ENCODE measurements around the gene EIF1AD.
A peak's percentile ranks its signal among the peaks of the same experiment; 100 is the strongest.
"Not testable (repeated sequence)": the region's sequence is repeated elsewhere in the genome, so short reads cannot be mapped to it uniquely, and the experiment has no call there.

The EIF1AD gene, protein sequence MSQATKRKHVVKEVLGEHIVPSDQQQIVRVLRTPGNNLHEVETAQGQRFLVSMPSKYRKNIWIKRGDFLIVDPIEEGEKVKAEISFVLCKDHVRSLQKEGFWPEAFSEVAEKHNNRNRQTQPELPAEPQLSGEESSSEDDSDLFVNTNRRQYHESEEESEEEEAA

DNA sequence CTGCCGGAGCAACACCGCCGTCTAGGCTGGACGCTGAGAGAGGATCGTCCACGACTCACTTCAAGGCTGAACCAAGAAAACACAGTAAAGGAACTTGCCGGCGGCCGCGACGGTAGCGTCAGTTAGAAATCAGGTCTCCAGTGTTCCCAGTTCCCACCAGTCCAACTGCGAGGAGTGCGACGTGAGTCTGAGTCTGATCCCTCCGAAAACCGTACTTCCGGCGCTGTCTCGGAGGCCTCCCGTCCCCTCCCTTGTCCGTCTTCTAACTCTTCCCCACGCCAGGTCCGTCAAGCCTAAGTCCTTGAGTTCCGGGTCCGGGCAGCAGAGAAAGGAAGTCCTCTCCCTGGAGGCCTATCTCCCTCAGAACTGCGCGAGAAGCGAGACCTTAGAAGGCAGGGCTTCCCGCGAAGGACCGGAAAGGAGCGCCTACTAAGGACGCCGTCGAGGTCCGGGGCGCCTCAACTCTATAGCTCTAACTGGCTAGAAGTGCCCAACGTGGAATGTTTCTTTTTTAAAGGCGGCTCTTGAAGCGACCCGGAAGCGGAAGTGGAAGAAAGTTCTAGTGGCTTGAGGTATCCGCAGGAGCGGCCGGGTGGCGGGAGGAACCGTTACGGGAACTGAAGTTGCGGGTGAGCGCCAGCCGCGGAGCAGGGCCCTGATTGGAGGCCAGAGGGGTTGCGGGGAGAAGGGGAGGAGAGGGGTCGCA, at the start of gene EIF1AD, which contains the start of gene BANF1:
EIF1AD (minus strand) TSS at position 216 of the 706 bp plus-strand sequence. CDS start 1,768 bp downstream, outside the sequence.
BANF1 (plus strand) TSS at position 562 of the 706 bp plus-strand sequence. CDS start 748 bp downstream, outside the sequence.
- peak; percentile 95 for DNase-seq (ENCODE audit: low spot score)

DNA sequence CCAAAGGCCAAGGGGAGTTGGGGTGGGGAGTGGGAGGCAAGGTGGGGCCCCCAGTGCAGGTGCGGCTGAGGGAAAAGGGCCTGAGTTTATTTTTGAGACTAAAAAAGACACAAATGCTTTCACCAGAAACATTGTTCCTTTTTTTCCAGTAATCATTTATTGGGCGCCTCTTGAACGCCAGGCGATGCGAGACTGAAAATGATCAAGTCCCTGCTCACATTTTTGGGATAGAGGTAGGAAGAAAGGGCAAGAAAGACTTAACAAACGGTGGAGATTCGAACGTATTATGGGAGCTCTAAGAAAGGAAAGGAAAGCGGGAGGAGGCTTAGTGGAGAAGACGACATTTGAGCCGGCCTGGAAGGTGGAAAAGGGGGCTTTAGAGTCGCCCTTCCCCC, 49.4 kb upstream of the EIF1AD start:
- no peak for DNase-seq (ENCODE audit: low spot score)

DNA sequence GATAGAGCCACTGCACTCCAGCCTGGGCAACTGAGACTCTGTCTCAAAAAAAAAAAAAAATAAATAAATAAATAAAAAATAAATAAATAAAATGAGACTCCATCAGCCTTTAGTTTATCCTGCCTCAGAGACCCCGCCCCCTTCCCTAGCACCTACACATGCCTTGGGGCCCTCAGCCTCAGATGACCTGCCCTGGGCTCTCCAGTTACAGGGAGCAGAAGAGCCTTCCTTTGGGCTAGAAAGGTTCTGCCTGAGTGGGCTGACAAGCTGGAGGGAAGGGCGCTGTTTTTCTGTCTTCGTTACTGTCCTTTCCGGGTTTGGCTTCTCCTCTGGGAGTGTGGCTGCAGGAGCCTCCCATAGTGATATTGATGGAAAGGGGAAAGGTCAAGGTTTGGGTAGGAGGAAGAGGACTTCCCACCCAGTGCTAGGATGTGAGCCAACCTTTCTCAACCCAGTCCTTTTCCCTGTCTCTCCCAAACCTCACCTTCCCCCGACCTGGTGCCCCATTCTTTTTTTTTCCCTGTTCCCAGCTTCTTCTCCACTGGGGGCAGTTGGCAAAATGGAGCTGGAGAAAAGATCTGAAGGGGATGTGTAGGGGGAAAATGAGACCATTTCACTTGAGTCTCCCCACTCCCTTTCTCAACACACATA, 48.7 kb upstream of the EIF1AD start:
- no peak for DNase-seq (ENCODE audit: low spot score)

DNA sequence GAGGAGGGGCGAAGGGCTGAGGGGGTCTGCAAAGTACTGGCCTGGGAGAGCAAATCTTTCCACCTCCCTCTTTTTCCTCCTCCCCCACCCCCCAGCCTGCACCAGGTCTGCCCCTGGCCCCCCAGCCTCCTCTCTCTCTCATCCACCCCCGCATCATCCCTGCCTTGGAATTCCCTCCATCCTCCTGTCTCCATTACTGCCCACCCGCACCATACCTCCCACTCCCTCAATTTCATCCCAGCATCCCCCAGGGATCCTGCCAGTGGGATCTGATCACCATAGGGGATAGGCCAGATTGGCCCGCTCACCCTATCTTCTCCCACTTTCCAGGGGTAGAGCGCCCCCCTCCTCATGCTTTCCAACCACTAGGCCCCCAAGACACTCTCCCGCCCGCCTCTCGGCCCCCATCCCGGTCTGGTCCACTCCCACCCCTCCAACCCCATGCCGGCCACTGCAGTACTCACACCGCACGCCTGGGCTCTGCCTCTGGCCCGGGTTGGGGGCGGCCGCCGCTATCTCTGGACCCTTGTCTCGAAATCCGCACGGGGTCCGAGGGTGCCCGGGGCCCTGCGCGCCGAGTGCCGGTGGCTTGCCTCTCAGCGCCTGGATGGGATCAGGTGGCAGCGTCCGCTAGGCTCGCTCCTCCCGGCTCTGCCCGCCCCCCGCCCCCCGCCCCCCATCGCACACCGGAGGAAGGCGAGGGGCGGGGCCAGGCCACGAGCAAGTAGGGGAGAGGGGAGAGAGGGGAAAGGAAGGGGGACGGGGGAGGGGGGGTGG, 46.8 kb upstream of the EIF1AD start, which contains the start of gene GAL3ST3:
GAL3ST3 (minus strand) TSS at position 615 of the 777 bp plus-strand sequence. CDS start 3,746 bp downstream, outside the sequence.
- no peak for DNase-seq (ENCODE audit: low spot score)

DNA sequence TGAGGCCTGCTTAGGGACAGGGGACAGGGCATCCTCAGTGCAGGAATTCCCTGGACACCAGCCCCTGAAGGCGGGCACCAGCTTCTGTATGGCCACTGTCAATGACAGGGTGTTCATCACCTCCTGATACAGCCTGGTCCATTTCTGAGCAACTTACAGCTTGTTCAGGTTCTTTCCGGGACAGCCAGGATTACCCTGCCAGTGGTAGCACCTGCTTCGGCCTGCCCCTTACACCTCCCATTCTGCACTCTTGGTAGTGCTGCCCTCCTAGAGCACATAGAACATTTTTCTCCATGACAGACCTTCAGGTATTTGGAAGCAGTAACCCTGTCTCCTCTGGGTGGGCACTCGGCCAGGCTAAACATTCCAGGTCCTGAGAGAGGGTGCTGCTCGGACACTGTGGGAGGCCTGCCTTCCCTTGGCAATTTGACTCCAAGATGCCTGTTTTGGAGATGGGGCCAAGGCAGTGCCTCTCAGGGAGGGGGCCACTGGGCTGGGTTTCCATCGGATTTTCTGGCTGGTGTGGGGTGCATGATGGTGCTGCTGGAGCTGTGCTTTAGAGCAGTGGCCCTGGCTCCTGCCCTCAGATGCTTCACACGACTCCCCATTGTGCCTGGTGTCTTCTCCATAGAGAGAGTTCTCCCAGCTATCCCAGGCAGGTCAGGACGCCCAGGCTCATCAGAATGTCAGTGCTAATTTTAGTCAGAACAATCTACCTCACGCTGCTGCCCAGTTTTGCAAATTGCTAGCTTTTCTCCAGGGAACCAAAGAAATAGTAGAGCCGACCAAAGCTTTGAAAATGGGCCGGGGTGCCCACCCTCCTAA, 45.8 kb upstream of the EIF1AD start:
- no peak for DNase-seq (ENCODE audit: low spot score)

DNA sequence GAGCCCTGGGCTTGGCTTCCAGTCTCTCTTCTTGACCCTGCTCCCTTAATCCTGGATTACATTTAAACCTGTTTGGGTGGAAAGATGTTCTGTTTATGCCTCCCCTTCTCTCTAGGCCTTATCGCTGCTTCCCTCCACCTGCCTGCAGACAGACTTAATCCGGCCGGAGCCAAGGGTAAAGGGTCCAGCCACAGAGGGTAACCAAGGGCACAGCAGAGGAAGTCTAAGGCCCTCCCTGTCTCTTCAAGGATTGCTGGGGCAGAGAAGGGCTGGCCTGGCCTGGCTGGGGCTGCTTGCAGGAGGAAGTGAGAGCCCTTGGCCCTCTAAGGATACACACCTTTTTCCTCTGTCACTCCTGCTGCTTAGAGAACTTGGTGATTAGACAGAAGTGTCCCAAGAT, 44.9 kb upstream of the EIF1AD start:
- DNase-seq (ENCODE audit: low spot score): no peak

DNA sequence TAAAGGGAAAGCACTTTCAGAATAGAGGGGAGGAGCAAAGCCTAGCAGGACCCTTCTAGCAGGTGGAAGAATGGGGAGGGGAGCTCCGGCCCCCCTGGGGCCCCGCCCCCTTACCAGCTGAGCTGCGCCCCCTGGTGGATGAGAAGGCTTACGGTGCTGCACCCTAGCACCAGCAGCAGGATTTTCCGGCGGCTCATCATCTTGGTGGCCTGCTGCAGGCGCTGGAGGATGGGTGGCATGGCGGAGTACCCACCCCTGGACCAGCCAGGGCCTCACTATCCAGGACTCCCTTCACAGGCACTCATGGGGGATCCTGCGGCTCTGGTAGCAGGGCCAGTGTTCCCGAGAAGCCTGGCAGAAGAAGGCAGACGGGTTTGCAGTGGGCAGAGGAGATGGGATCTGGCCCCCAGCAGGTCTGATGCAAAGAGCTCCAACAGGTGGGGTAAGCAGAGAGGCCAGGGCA, 43.3 kb upstream of the EIF1AD start:
- peak; percentile 75 for DNase-seq (ENCODE audit: low spot score)

DNA sequence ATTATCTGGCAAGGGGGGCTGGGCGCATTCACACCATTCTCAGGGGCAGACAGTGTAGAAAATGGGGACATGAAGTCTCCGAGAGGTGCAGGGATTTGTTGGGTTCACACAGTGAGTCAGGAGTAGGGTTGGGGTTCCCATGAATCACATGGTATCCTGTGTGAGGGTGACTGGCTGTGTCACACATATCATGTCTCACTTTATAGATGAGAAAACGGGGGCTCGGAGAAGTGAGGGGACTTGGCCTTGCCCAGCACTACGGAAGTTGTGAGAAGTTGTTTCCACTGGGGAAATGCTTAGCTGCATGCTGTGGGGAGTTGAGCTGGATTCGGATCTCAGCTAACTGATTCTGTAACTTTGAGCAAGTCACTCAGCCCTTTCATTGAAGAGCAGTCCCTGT, 42.8 kb upstream of the EIF1AD start:
- DNase-seq (ENCODE audit: low spot score): no peak

DNA sequence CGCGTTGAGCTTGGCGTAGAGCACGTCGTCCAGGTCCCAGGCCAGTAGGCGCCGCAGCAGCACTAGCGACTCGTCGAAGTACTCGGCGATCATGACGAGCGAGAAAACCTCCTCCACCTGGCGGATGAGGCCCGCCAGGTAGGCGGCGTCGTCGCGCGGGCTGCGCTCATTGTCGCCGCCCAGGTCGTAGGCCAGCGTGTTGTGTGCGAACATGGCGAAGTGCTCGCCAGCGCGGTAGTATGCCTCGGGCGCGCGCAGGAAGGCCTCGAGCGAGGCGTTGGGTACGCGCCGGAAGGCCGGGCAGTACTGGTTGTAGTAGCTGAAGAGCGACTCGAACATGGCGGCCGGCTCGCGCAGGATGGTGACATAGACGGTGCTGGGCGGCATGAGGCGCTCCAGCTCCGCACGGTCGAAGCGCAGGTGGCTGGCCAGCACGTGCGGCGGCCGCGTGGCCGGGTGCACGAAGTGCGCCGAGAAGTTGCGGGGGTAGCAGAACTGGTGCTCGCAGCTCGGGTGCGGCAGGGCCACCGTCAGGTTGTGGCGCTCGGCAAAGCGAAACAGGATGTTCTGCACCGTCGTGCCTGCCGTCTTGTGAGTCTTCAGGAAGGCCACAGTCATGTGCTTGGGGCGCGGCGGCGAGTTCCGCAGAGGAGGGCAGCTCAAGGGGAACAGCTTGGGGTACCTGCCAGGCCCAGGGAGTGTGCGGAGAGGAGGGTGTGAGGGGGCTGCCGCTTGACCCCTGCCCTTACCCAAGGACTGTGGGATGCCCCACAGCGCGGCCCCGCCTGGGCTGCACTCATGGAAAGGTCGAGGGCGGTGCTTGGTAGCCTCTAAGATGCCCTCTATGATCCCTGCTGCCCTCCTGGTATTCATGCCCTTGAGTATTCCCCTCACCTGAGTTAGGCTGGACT, 41.3 kb upstream of the EIF1AD start:
- DNase-seq (ENCODE audit: low spot score): no peak

DNA sequence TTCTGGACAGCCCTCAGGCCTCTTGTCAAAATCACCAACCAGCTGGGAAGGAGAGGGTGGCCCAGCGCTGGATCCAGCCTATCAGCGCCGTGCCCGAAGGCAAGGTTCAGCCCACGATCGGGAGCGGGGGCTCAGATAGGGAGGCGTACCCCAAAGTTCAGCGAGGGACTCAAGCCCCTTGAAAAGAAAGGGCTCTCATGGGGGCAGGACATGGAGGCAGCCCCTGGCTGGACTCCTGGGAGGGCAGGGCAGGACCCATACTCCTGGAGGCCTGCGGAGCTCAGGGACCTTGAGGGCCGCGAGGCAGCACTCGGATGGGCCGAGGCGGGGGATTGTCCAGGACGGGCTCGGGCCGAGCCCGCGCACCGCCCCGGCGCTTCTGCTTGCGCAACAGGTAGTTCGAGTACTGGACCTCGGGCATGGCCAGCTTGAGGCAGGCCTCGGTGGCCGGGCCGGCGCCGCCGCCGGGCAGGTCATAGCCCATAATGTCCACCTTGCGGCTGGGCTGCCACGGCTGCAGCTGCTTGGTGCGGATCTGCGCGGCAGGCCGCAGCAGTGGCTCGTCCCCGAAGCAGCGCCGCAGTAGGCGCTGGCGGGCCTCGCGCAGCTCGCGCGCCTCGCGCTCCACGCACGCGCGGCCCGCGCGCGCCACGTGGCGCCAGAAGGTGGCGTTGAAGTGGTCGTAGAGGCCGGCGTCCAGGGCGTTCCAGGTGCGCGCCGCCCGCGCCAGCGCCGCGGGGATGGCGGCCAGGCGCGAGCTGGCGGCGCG, 40.5 kb upstream of the EIF1AD start:
- DNase-seq (ENCODE audit: low spot score): no peak

DNA sequence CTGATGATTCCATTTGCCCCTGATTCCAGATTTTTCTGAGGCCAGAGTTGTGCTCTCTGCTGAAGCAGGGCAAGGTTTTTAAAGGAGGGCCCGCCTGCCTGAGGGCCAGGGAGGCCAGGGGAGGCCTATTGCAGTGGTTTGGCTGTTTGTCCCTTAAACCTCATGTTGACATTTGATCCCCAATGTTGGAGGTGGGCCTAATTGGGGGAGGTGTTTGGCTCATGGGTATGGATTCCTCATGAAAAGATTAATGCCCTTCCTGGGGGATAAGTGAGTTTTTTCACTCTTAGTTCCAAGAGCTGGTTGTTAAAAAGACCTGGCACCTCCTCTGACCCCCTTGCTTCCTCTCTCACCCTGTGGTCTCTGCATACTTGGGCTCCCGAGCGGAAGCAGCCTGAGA, 37.8 kb upstream of the EIF1AD start:
- DNase-seq (ENCODE audit: low spot score): no peak

DNA sequence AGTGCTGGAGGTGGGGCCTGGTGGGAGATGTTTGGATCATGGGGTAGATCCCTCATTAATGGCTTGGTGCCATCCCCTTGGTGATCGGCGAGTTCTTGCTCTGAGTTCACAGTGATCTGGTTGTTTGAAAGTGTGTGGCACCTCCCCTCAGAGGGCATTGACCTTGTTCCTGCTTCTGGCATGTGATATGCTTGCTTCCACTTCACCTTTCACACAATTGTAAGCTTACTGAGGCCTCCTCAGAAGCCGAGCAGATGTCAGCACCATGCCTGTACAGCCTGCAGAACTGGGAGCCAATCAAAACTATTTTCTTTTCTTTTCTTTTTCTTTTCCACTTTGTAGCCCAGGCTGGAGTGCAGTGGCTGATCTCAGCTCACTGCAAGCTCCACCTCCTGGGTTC, 35.4 kb upstream of the EIF1AD start:
- no peak for DNase-seq (ENCODE audit: low spot score)

DNA sequence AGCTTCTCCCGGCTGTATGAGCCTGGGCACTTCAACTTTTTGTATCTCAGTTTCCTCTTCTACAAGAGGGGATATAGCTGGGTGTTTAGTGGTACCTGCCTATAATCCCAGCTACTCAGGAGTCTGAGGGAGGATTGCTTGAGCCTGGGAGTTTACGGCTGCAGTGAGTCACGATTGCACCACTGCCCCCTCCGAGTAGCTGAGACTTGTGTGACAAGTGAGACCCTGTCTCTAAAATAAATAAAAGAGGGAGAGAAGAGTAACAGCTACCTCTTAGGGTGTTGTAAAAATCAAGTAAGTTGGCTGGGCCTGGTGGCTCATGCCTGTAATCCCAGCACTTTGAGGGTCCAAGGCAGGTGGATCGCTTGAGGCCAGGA, 34.4 kb upstream of the EIF1AD start:
- no peak for DNase-seq (ENCODE audit: low spot score)

DNA sequence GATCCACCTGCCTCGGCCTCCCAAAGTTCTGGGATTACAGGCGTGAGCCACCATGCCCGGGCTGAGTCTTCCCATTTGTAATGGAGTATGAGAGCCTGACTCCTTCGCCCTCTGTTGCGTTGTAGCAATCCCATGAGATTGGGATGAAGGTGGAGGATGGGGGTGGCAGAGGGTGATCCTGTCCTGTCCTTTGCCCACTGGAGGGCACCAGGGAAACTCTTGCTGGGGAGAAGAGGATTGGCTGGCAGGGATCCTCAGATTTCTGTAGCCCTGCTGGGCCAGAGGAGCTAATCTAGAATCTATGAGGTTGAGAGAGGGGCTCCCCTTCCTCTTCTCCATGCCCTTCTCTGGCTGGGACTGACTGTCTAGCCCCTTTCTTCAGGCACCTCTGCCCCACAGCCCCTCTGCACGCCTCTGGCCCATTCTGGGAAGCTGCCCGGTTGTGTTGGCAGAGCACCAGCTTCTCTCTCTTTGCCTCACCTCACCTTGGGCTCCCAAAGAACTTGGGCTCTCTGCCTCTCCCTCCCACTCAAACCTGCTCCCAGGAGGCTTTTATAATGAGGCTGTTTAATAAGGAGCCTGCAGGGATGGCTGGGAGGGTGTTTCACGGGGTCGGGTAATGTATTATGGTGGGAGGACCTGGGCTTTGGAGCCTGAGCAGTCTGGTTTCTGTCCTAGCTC, 33.8 kb upstream of the EIF1AD start:
- DNase-seq (ENCODE audit: low spot score): no peak

DNA sequence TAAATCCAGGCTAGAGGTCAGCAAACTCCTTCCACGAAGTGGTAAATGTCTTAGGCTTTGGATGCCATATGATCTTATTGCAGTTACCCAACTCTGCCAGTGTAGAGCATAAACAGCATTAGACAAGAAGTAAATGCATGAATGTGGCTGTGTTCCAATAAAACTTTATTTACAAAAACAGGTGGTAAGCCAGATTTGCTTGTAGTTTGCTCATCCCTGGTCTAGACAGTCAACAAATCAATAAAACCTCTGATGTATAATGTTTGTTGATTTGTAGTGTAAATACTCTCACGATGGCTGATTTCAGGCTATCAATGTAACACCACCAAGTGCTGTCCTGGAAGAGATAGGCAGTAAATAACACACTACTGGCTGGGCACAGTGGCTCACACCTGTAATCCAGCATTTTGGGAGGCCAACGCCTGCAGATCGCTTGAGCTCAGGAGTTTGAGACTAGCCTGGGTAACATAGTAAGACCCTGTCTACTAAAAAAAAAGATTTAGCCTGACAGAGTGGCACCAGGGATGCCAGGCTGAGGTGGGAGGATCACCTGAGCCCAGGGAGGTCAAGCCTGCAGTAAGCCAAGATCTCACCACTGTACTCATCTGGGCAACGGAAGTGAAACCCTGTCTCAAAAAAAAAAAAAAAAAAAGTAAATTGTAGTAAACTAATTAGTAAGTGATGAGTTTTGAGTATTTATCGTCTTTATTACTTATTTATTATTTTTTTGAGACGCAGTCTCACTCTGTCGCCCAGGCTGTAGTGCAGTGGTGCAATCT, 31.2 kb upstream of the EIF1AD start:
- DNase-seq (ENCODE audit: low spot score): no peak

DNA sequence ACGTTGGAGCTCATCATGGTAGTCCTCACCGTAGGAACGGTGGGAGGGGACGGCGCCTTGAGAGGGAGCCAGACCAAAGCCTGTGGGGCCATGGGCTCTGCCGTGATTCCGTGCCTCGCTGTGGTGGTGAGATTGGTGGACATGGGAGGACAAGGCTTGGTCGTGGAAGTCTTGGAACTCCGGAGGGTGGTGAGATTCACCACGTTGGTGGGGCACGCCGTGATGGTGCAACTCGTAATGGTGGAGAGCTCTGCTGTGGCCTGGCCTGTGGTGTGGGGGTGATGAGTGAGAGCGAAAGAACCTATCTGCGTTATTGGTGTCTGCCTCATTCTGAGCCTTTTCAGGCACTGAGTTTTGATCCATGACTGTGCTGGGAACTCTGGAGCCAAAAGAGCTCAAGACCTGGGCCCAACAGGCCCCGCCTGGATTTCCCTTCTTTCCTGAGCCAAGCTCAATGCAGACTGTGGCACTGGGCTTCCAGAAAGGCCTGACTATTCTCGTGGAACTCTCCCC, 24.1 kb upstream of the EIF1AD start, which contains the start of gene CATSPER1:
CATSPER1 (minus strand) TSS at position 463 of the 513 bp plus-strand sequence; CDS start at position 363, 100 bp downstream.
- no peak for DNase-seq (ENCODE audit: low spot score)

DNA sequence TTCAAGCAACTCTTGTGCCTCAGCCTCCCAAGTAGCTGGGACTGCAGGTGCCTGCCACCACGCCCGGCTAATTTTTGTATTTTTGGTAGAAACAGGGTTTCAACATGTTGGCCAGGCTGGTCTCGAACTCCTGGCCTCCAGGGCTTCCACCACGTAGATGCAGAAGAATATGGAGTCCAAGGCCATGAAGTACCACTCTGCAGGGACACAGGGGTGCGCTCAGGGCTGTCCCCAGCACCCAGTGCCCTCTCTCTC, 21.2 kb upstream of the EIF1AD start:
- not testable (repeated sequence) for DNase-seq (ENCODE audit: low spot score)

Data from globus pallidus (tissue), 1 donor.